T-helper 2 cell treated with Interferon-gamma antibody and Interleukin-4, amounts not matched to agents 5 μg/mL and 100 μg/mL, for 36 hours (primary cell): Measurements from ENCODE around the gene POMZP3.
"Not testable (repeated sequence)": the region's sequence is repeated elsewhere in the genome, so short reads cannot be mapped to it uniquely, and the experiment has no call there.

Experiments used
- DNase-seq: peaks from one replicate; pipeline ENCODE4 v3.0.0; 2021; ENCODE audit warnings: low spot score
- H3K27ac Mint-ChIP-seq: one replicate; pipeline ENCODE4 v1.8.0; 2021; ENCODE audit warnings: mild to moderate bottlenecking, mixed read lengths
- H3K27me3 Mint-ChIP-seq: one replicate; pipeline ENCODE4 v1.8.0; 2021; ENCODE audit warnings: low read depth, mixed read lengths
- H3K36me3 Mint-ChIP-seq: one replicate; pipeline ENCODE4 v1.8.0; 2021; ENCODE audit warnings: low read depth, mixed read lengths
- H3K4me1 Mint-ChIP-seq: one replicate; pipeline ENCODE4 v1.8.0; 2021; ENCODE audit warnings: low read depth, mixed read lengths
- H3K4me3 Mint-ChIP-seq: one replicate; pipeline ENCODE4 v1.8.0; 2022; ENCODE audit warnings: mild to moderate bottlenecking, moderate library complexity, mixed read lengths
- H3K9me3 Mint-ChIP-seq: one replicate; pipeline ENCODE4 v1.8.0; 2021; ENCODE audit warnings: mixed read lengths

POMZP3 gene

DNA sequence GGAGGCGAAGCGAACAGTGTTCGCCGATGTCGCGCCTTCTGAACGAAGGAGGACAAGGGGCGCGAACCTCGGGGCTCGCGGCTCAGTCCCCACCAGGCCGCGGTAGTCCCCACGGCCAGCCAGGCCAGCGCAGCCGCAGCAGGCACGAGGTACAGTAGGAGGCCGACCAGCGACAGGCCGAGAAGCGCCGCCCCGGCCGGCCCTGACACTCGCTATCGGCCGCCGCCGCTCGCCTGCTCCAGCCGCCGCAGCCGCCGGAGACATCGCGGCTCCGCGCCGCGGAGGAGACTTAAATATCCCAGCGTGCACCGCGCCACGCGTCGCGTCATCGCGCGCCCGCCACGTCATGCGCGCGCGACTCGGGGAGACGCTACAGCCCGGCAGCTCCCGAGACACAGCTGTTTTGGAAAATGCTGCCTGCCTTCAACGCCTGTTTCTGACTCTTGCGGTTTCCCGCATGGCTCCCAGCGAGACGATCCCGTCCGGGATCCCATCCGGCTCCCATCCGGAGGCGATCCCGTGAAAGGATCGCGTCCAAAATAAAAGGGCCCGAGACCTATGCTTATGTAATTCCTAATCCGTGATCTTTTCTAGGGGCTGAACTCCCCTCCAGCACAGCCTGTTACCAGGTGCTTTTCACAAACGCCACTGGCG lies at the start of gene POMZP3:
Gene POMZP3, minus strand, starts transcription at position 291 of the 654 bp plus-strand sequence. CDS start 1,215 bp downstream, outside the sequence.
- H3K4me3 Mint-ChIP-seq, result peak within 1 kb of the TSS; percentile 91
- H3K36me3 Mint-ChIP-seq, H3K27me3 Mint-ChIP-seq, H3K9me3 Mint-ChIP-seq, H3K4me1 Mint-ChIP-seq: not testable (repeated sequence)
- peak within 1 kb of the TSS; percentile 91 for H3K27ac Mint-ChIP-seq
- DNase-seq, result peak; percentile 41

GRCh38 chr7:76675783-76676182 lies 48.7 kb upstream of the POMZP3 start:
- H3K9me3 Mint-ChIP-seq, H3K36me3 Mint-ChIP-seq, H3K4me1 Mint-ChIP-seq, DNase-seq, H3K27ac Mint-ChIP-seq, H3K4me3 Mint-ChIP-seq: not testable (repeated sequence)
- H3K27me3 Mint-ChIP-seq, result peaks cover 10% of the 10 kb centered on the region

DNA sequence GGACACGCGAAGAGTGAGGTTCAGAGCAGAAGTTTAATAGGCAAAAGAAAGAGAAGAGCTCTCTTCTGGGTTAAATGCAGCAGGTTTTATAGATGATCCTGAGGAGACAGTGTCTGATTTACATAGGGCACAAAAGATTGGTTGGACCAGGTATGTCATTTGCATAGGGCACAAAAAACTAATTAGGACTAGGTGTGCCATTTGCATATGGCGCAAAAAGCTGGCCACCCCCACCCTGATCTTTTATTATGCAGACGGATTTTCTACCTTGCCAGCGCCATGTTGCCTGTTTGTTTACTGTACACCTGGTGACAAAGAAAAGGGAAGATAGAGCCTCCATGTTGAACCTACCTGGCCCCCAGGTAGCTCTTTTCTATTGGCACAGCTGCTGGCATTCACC lies 46.3 kb upstream of the POMZP3 start:
- H3K27me3 Mint-ChIP-seq, H3K36me3 Mint-ChIP-seq, DNase-seq, H3K4me1 Mint-ChIP-seq, H3K4me3 Mint-ChIP-seq, H3K27ac Mint-ChIP-seq, H3K9me3 Mint-ChIP-seq: not testable (repeated sequence)

GRCh38 chr7:76659212-76659611 lies 32.1 kb upstream of the POMZP3 start:
- H3K27me3 Mint-ChIP-seq, DNase-seq, H3K9me3 Mint-ChIP-seq: not testable (repeated sequence)

DNA sequence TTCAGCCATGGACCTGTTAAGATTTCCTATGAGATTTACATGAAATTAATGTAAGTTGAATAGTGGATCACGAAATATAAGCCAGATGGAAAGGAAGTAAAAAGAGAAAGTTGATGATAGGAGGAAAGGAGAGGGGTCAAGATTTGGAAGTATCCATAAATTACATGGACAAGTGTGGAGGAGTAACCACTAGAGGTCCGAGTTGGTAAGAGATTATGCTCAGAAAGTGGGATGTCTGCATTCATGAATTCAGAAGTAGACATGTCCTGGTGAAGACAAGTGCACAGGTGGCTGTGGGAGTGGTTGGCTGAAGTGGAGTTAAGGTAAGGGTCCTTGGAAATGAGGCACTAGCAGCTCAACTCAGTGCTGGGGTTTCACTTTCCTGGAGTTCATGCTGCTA lies 29.3 kb upstream of the POMZP3 start:
- not testable (repeated sequence) for H3K4me1 Mint-ChIP-seq, H3K9me3 Mint-ChIP-seq, H3K4me3 Mint-ChIP-seq, H3K27me3 Mint-ChIP-seq, DNase-seq, H3K27ac Mint-ChIP-seq, H3K36me3 Mint-ChIP-seq

More at GRCh38 chr7:76659212-76659611, 32.1 kb upstream of the POMZP3 start:
- H3K27ac Mint-ChIP-seq, H3K4me3 Mint-ChIP-seq, H3K4me1 Mint-ChIP-seq, H3K36me3 Mint-ChIP-seq: not testable (repeated sequence)

GRCh38 chr7:76642620-76643019 lies 15.5 kb upstream of the POMZP3 start:
- H3K27me3 Mint-ChIP-seq, H3K9me3 Mint-ChIP-seq, H3K27ac Mint-ChIP-seq, H3K36me3 Mint-ChIP-seq, DNase-seq, H3K4me1 Mint-ChIP-seq, H3K4me3 Mint-ChIP-seq: not testable (repeated sequence)

GRCh38 chr7:76637061-76637691 lies 10.1 kb upstream of the POMZP3 start:
- H3K4me1 Mint-ChIP-seq, H3K36me3 Mint-ChIP-seq, H3K27me3 Mint-ChIP-seq, H3K9me3 Mint-ChIP-seq, DNase-seq, H3K4me3 Mint-ChIP-seq, H3K27ac Mint-ChIP-seq: not testable (repeated sequence)

DNA sequence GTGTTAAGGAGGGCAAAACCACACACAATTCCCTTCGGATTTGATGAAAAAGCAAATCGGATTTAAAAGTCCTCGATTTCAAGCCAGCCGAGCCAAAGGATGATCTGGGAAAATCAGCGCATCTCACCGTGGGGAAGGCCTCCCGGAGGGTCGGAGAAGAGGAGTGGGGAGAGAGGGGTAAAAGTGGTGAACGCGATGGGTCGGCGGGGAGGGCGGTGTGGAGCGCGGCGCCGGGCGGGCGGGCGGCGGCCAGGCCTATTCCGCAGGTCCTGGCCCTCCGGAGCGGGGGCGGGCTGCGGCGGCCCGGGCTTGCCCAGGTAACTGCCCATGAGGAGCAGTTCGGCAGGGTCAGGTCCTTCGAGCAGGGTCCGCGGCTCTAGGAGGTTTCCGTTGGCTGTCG lies 498 bp downstream of the POMZP3 start:
- Mint-ChIP-seq H3K27ac (peak overlapping the region; percentile 91), H3K4me3 (peak overlapping the region; percentile 89)
- H3K9me3 Mint-ChIP-seq, H3K27me3 Mint-ChIP-seq, H3K4me1 Mint-ChIP-seq, H3K36me3 Mint-ChIP-seq, DNase-seq: not testable (repeated sequence)

GRCh38 chr7:76619439-76620190 lies 7.5 kb downstream of the POMZP3 start:
- H3K27ac Mint-ChIP-seq, H3K9me3 Mint-ChIP-seq, H3K36me3 Mint-ChIP-seq, H3K27me3 Mint-ChIP-seq, DNase-seq, H3K4me3 Mint-ChIP-seq, H3K4me1 Mint-ChIP-seq: not testable (repeated sequence)

DNA sequence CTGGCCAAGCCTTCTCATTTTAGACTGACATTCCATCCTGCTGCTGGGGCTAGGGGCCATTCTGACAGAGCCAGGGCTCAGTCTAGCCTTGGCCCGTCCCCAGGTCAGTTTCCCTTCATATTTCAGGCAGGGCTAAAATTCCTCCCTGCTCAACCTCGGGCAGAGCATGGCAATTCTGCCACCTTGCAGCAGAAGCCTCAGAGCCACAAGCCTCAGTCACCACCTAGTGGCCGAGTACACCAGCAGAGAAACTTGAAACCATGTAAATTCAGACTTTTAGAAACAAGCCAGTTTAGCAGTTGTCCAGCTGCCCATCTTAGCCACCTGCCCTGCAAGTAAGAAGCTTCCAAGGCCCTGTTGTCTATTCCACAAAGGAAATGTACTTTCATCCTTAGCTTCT lies 13.3 kb downstream of the POMZP3 start:
- H3K4me3 Mint-ChIP-seq, result not testable (repeated sequence)

GRCh38 chr7:76612232-76612631 lies 14.8 kb downstream of the POMZP3 start:
- not testable (repeated sequence) for H3K36me3 Mint-ChIP-seq, H3K4me3 Mint-ChIP-seq, H3K9me3 Mint-ChIP-seq, H3K4me1 Mint-ChIP-seq, H3K27ac Mint-ChIP-seq, DNase-seq, H3K27me3 Mint-ChIP-seq

More for the DNA sequence above, 13.3 kb downstream of the POMZP3 start:
- not testable (repeated sequence) for H3K27me3 Mint-ChIP-seq, H3K4me1 Mint-ChIP-seq, H3K9me3 Mint-ChIP-seq, DNase-seq, H3K36me3 Mint-ChIP-seq, H3K27ac Mint-ChIP-seq

DNA sequence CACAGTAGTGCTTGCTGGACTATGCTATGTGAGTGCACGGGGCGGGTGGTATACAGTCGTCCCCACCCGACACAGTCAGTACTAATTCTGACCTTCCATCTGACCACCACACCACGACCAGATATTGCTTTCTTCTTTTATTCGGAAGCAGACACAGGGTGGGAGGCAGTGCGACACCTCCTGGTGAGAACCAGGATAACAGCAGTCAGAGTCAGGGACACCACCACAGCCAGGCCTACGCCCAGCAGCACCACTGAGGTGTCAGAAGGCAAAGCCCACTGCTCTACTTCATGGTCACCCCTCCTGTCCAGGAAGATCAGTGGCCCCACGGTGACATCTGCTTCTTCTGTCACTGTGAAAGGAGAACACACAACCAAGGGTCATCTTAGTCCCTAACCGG lies 17.2 kb downstream of the POMZP3 start:
- H3K27me3 Mint-ChIP-seq, result not testable (repeated sequence)

GRCh38 chr7:76608469-76608868 lies 18.6 kb downstream of the POMZP3 start:
- not testable (repeated sequence) for H3K9me3 Mint-ChIP-seq, DNase-seq, H3K36me3 Mint-ChIP-seq, H3K4me1 Mint-ChIP-seq, H3K27me3 Mint-ChIP-seq, H3K4me3 Mint-ChIP-seq
- peak overlapping the region; percentile 57 for H3K27ac Mint-ChIP-seq

More for the DNA sequence above, 17.2 kb downstream of the POMZP3 start:
- not testable (repeated sequence) for H3K4me3 Mint-ChIP-seq, H3K27ac Mint-ChIP-seq, H3K9me3 Mint-ChIP-seq, H3K4me1 Mint-ChIP-seq, DNase-seq, H3K36me3 Mint-ChIP-seq

DNA sequence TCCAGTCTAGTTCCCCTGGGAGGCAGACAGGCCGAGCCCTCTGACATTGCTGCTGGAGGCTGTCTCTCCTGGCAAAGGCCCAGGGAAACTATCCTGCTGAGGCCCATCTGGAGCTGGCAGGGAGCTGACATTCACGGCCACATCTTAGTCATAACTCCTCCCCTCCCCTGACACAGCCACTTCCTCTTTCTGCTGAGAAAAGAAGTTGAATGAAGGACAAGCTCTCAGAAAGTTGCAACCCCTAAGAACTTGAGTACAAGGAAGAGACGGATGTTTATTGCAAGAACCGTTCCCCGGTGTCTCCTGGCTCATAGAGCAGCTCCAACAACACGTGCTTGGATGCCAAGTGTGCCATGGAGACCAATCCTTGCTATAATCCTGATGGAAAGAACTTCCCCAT lies 21.1 kb downstream of the POMZP3 start:
- H3K27me3 Mint-ChIP-seq, H3K9me3 Mint-ChIP-seq, H3K36me3 Mint-ChIP-seq, H3K4me1 Mint-ChIP-seq: not testable (repeated sequence)
- DNase-seq, result peak; percentile 71
- Mint-ChIP-seq H3K4me3 (peak overlapping the region; percentile 69), H3K27ac (peak overlapping the region; percentile 83)
